Smooth muscle cell (in vitro differentiated cells): ENCODE results near the gene MPZL3. TPM values are rescaled to one million over a fixed set of nuclear protein-coding genes. Genes with fewer than 3 reads are reported as not detected.

Experiments
- DNase-seq: peaks from one replicate; lab custom pipeline; 2025; ENCODE audit not compliant: unreplicated experiment; lab: John Stamatoyannopoulos, UW
- H2AFZ ChIP-seq: fragments of 200-600 bp; sonication (generic); 2 replicates; pipeline ENCODE4 v1.6.0; 2016; ENCODE audit warnings: antibody characterized with exemption, low read depth, mild to moderate bottlenecking
- H3F3A ChIP-seq: fragments of 200-600 bp; sonication (generic); 2 replicates; pipeline ENCODE4 v1.6.0; 2017; ENCODE audit warnings: antibody characterized with exemption, low read depth
- H3K27ac ChIP-seq: fragments of 200-600 bp; sonication (generic); 2 replicates; pipeline ENCODE4 v1.5.1; 2016; ENCODE audit warnings: low read depth, mild to moderate bottlenecking
- H3K27me3 ChIP-seq: fragments of 200-600 bp; sonication (generic); 2 replicates; pipeline ENCODE4 v1.6.1; 2016; ENCODE audit warnings: low read depth, mild to moderate bottlenecking
- H3K36me3 ChIP-seq: fragments of 200-600 bp; sonication (generic); 2 replicates; pipeline ENCODE4 v1.5.1; 2016; ENCODE audit warnings: low read depth
- H3K4me1 ChIP-seq: fragments of 200-600 bp; sonication (generic); 2 replicates; pipeline ENCODE4 v1.5.1; 2016; ENCODE audit warnings: low read depth
- H3K4me2 ChIP-seq: fragments of 200-600 bp; sonication (generic); 2 replicates; pipeline ENCODE4 v1.6.0; 2016; ENCODE audit warnings: mild to moderate bottlenecking
- H3K4me3 ChIP-seq: fragments of 200-600 bp; sonication (generic); 2 replicates; pipeline ENCODE4 v1.5.1; 2016; ENCODE audit warnings: mild to moderate bottlenecking
- H3K79me2 ChIP-seq: fragments of 200-600 bp; sonication (generic); 2 replicates; pipeline ENCODE4 v1.6.0; 2016; ENCODE audit warnings: low read depth, mild to moderate bottlenecking
- H3K9ac ChIP-seq: fragments of 200-600 bp; sonication (generic); 2 replicates; pipeline ENCODE4 v1.6.0; 2016; ENCODE audit warnings: low read depth
- H3K9me3 ChIP-seq: fragments of 200-600 bp; sonication (generic); replicated peaks from 2 replicates; pipeline ENCODE4 v1.5.1; 2016; ENCODE audit warnings: low read depth
- H4K20me1 ChIP-seq: fragments of 200-600 bp; sonication (generic); 2 replicates; pipeline ENCODE4 v1.6.0; 2016; ENCODE audit warnings: low read depth
- CTCF ChIP-seq: fragments of 200-600 bp; sonication (generic); IDR thresholded peaks from 2 replicates; pipeline ENCODE4 v1.5.1; 2017; ENCODE audit warnings: borderline replicate concordance, mild to moderate bottlenecking, antibody characterized with exemption; ENCODE audit not compliant: insufficient read depth, poor library complexity, severe bottlenecking
- WGBS: methylation state at CpG from one replicate; pipeline ENCODE4 v1.1.7; 2016; ENCODE audit warnings: low lambda C conversion rate; 5-methylcytosine and 5-hydroxymethylcytosine counted together
- polyA plus RNA-seq: library from polyadenylated mRNA; unstranded; fragments of >200 nt; fragmentation: Nextera tagmentation; extraction: Ambion mirVana; gene quantifications from 2 replicates; pipeline ENCODE4 v1.2.1, GENCODE V29; 2016
- total RNA-seq: library from RNA; depleted of rRNA; stranded (reverse); fragments of >200 nt; gene quantifications from 2 replicates; pipeline ENCODE4 v1.2.3, GENCODE V29; 2014

The MPZL3 gene, protein sequence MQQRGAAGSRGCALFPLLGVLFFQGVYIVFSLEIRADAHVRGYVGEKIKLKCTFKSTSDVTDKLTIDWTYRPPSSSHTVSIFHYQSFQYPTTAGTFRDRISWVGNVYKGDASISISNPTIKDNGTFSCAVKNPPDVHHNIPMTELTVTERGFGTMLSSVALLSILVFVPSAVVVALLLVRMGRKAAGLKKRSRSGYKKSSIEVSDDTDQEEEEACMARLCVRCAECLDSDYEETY
- total RNA-seq = 7.7 and 9.0 TPM in 2 replicates
- polyA plus RNA-seq = 1.7 and 5.4 TPM in 2 replicates

DNA sequence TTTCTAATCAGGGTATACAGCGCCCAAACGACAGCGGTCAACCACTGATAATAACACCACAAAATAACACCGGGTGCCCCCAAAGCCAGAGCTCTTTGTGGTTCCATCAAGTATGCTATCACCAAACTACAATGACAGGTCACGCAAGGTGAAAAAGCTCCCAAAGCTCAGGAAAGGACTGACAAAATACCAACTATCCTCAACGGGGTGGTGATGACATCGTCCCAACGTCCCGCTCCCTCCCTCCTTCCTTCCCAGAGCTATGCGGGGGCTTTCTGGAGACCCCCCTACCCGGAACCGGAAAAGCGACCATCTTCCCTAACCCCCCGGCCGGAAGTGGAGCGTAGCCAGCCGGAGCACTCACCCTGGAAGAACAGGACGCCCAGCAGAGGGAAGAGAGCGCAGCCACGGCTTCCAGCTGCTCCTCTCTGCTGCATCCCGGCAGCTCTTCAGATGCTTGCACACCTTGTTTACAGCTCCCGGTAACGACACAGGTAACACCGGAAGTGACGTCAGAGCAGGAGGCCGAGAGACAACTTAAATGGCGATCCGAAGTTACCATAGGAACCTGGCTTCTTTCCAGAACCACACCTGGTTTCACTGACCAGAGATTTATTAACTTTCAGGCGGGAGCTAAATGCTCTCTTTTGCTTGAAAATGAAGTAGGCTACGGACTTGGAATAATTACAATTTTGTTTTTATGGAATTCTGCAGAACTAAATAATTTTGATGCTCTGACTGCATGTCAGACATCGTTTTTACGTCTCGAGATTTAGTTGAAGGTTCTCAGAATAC lies at the start of gene MPZL3:
MPZL3 (minus strand) TSS at position 508 of the 795 bp plus-strand sequence; CDS start at position 437, 71 bp downstream.
- H3K9ac ChIP-seq = peak within 1 kb of the TSS; percentile 85

GRCh38 chr11:118301600-118302195 lies 49.5 kb upstream of the MPZL3 start:
- no peak overlapping the region for H2AFZ ChIP-seq
- no peaks in the 10 kb centered on the region for H3K4me1 ChIP-seq
- H3K4me3 ChIP-seq = no peak overlapping the region
- H3K36me3 ChIP-seq = no peaks in the 10 kb centered on the region
- H3K4me2 ChIP-seq = no peak overlapping the region
- no peak for TF ChIP-seq CTCF
- no peak overlapping the region for H3K9ac ChIP-seq
- H3K9me3 ChIP-seq = no peaks in the 10 kb centered on the region
- H3F3A ChIP-seq = no peaks in the 10 kb centered on the region
- H3K27ac ChIP-seq = no peak overlapping the region
- no peaks in the 10 kb centered on the region for H3K79me2 ChIP-seq
- no peak for DNase-seq
- H3K27me3 ChIP-seq = peaks cover 44% of the 10 kb centered on the region
- H4K20me1 ChIP-seq = no peaks in the 10 kb centered on the region
- WGBS = 57% methylated on average over 8 of the region's 8 CpGs

More for the DNA sequence above, at the start of gene MPZL3:
- Histone ChIP-seq H3K79me2 (no peaks in the 10 kb centered on the region), H3K4me1 (peaks cover 6% of the 10 kb centered on the region), H3K27me3 (peaks cover 64% of the 10 kb centered on the region), H3K9me3 (no peaks in the 10 kb centered on the region), H3K4me2 (peak within 1 kb of the TSS; percentile 87), H3K27ac (peak within 1 kb of the TSS; percentile 83), H2AFZ (peak within 1 kb of the TSS; percentile 92), H4K20me1 (no peaks in the 10 kb centered on the region), H3K36me3 (no peaks in the 10 kb centered on the region), H3F3A (no peaks in the 10 kb centered on the region), H3K4me3 (peak within 1 kb of the TSS; percentile 79)
- DNase-seq = no peak
- 8% methylated on average over 33 of the region's 33 CpGs for WGBS
- TF ChIP-seq CTCF = no peak

GRCh38 chr11:118295815-118296454 lies 43.8 kb upstream of the MPZL3 start:
- H3K4me3 ChIP-seq = no peak overlapping the region
- H3K4me2 ChIP-seq = no peak overlapping the region
- WGBS = 60% methylated on average over 3 of the region's 3 CpGs
- no peak for DNase-seq
- no peak overlapping the region for H3K9ac ChIP-seq
- no peaks in the 10 kb centered on the region for H4K20me1 ChIP-seq
- peak; percentile 45 for TF ChIP-seq CTCF
- no peaks in the 10 kb centered on the region for H3K79me2 ChIP-seq
- H3K4me1 ChIP-seq = no peaks in the 10 kb centered on the region
- no peak overlapping the region for H3K27ac ChIP-seq
- no peak overlapping the region for H2AFZ ChIP-seq
- H3K9me3 ChIP-seq = no peaks in the 10 kb centered on the region
- H3K27me3 ChIP-seq = peaks cover 54% of the 10 kb centered on the region
- no peaks in the 10 kb centered on the region for H3K36me3 ChIP-seq
- no peaks in the 10 kb centered on the region for H3F3A ChIP-seq
